Stimulated activated naive B cell treated with anti-CD40 and anti-IgM and Interleukin-4, amounts not matched to agents 10 μg/mL and 1 μg/mL and 100 μg/mL, for 72 hours (primary cell): ENCODE results near the gene FUZ.

Experiments
- ATAC-seq, 2 donors: fragments of 150-1000 bp; cut with Tn5 transposase; replicated peaks; 2 replicates each; pipeline ENCODE4 v1.10.0; 2021; ENCODE audit warnings: moderate library complexity in 1 of 2
- DNase-seq: peaks from one replicate; pipeline ENCODE4 v3.0.0; 2021
- H3K27ac Mint-ChIP-seq: one replicate; pipeline ENCODE4 v1.8.0; 2022; ENCODE audit warnings: mild to moderate bottlenecking, mixed read lengths
- H3K27me3 Mint-ChIP-seq, 2 donors: one replicate each; pipeline ENCODE4 v1.8.0; 2022; ENCODE audit warnings: mixed read lengths in 2 of 2
- H3K36me3 Mint-ChIP-seq, 2 donors: one replicate each; pipeline ENCODE4 v1.8.0; 2022; ENCODE audit warnings: mixed read lengths in 2 of 2, mild to moderate bottlenecking in 1 of 2
- H3K4me1 Mint-ChIP-seq, 2 donors: one replicate each; pipeline ENCODE4 v1.8.0; 2022; ENCODE audit warnings: mixed read lengths in 2 of 2, mild to moderate bottlenecking in 1 of 2
- H3K4me3 Mint-ChIP-seq, 2 donors: one replicate each; pipeline ENCODE4 v1.8.0; 2022; ENCODE audit warnings: mild to moderate bottlenecking in 2 of 2, mixed read lengths in 2 of 2, moderate library complexity in 1 of 2
- H3K9me3 Mint-ChIP-seq, 2 donors: one replicate each; pipeline ENCODE4 v1.8.0; 2022; ENCODE audit warnings: mixed read lengths in 2 of 2, mild to moderate bottlenecking in 1 of 2

FUZ gene

GRCh38 chr19:49812452-49812996 is 568 bp downstream of the FUZ start:
- Mint-ChIP-seq H3K4me1 (peaks cover 32 to 56% of the 10 kb centered on the region in 2 donors), H3K36me3 (peaks cover under 1 to 8% of the 10 kb centered on the region in 2 donors), H3K9me3 (no peaks in the 10 kb centered on the region), H3K27ac (peak overlapping the region; percentile 89), H3K27me3 (no peaks in the 10 kb centered on the region), H3K4me3 (peak overlapping the region; percentile 92 to 93)
- DNase-seq (no peak), ATAC-seq (no peak)

DNA sequence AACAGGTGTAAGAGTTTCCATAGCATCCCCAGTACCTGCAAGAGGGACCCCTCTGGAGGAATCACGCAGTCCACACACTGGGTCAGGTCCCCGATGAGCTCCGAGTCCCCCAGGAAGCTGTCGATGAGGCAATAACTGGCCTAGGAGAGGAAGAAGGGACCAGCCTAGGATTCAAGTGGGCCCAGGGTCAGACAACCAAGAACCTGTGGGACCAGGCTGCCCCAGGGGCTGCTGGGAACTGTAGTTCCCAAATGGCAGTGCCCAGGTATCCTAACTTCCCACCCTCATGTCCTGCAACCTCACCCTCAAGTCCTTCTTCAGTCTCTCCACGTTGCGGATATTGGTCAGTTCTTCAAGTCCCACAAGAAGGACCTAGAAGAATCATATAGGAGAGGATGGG is 1.8 kb downstream of the FUZ start:
- ATAC-seq (no peak), DNase-seq (no peak)
- Mint-ChIP-seq H3K9me3 (no peaks in the 10 kb centered on the region), H3K4me1 (peaks cover 35 to 57% of the 10 kb centered on the region in 2 donors), H3K27ac (no peak overlapping the region), H3K36me3 (peaks cover 9 to 14% of the 10 kb centered on the region in 2 donors), H3K27me3 (no peaks in the 10 kb centered on the region), H3K4me3 (no peak overlapping the region)

DNA sequence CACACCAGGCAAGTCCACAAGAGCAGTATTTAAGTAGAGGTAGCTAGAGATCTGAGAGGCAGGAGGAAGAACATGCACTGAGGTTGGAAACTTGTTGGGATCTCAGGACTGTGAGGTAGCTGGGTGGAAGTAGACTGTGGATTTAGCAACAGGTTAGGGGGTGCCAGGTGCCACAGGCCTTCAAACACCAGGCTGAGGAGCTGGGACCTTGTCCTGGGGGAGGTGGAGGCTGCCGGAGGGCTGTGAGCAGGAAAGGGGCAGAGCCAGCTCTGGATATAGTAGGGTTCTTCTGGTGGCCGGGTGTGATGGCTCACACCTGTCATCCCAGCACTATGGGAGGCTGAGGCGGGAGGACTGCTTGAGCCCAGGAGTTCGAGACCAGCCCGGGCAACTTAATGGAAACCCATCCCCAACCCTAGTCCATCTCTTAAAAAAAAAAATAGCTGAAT is 3.1 kb downstream of the FUZ start:
- Mint-ChIP-seq H3K4me3 (peak overlapping the region; percentile 91 to 93), H3K27me3 (no peaks in the 10 kb centered on the region), H3K36me3 (peaks cover 12 to 18% of the 10 kb centered on the region in 2 donors), H3K9me3 (no peaks in the 10 kb centered on the region), H3K4me1 (peaks cover 37 to 57% of the 10 kb centered on the region in 2 donors), H3K27ac (peak overlapping the region; percentile 2)
- DNase-seq (no peak), ATAC-seq (no peak)

GRCh38 chr19:49809160-49809940 is 3.7 kb downstream of the FUZ start:
- Mint-ChIP-seq H3K4me3 (peak overlapping the region; percentile 91 to 93), H3K27ac (peak overlapping the region; percentile 88), H3K27me3 (no peaks in the 10 kb centered on the region), H3K9me3 (no peaks in the 10 kb centered on the region), H3K4me1 (peaks cover 37 to 57% of the 10 kb centered on the region in 2 donors), H3K36me3 (peaks cover 14 to 18% of the 10 kb centered on the region in 2 donors)
- peak; percentile 38 for DNase-seq
- peak; percentile 34 to 40 for ATAC-seq

DNA sequence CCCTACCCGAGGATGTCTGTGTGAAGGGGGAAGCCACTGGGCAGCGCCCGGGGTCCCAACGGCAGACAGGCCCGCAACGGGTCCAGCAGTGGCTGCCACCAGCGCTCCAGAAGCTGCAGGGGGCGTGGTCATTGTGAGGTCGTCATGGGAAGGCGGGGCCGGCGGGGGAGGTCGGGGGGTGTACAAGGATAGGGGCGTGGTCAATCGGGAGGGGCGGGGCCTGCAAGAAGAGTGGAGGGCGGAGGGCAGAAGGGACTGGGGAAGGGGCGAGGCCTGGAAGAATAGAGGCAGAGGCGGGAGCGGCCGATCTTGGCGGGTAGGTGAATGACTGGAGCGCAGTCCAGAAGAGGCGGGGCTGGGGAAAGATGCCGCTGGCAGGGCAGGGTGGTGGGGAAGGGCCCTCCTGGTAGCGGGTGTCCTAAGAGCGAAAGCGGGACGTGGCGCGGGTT is 4.4 kb downstream of the FUZ start:
- peaks cover 37 to 57% of the 10 kb centered on the region in 2 donors for H3K4me1 Mint-ChIP-seq
- DNase-seq (peak; percentile 61), ATAC-seq (peak; percentile 35 to 43)
- H3K27me3 Mint-ChIP-seq, result no peaks in the 10 kb centered on the region
- H3K4me3 Mint-ChIP-seq, result peak overlapping the region; percentile 91 to 93
- H3K9me3 Mint-ChIP-seq, result no peaks in the 10 kb centered on the region
- peak overlapping the region; percentile 88 for H3K27ac Mint-ChIP-seq
- peaks cover 17 to 19% of the 10 kb centered on the region in 2 donors for H3K36me3 Mint-ChIP-seq

DNA sequence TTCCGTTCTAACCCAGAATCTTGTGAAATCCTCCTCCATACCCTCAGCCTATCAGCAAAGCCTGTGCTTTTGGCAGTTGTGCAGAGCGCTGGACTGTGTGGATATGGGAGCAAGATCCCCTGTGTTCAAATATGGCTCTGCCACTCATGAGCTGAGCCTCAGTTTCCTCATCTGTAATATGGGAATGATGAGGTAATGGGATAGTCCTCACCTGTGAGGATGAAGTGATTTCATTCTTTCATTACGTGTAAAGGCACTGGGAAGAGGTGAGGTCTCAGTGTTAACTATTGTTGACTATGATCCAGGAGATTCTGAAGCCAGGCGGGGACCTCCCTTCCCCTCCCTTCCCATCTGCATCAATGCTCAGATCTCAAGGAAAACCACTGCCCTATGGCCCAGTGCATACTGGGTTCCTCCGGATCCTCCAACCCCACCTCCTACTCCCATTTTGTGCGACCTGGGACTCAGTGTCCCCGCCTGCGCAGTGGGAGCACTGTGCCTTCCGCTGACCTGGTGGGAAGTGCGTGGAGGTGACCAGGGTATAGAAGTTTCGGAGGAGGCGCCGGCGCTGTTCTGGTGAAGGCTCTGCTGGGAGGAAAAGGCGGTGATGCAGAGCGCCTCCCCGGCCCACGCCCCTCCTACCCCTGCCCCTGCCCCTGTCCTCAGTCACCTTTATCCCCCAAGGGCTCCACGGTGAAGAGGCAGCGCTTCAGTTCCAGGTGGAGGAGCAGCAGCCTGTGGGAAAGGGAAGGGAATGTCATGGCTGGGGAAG is 5.0 kb downstream of the FUZ start:
- H3K4me1 Mint-ChIP-seq, result peaks cover 37 to 56% of the 10 kb centered on the region in 2 donors
- H3K27me3 Mint-ChIP-seq, result no peaks in the 10 kb centered on the region
- H3K27ac Mint-ChIP-seq, result no peak overlapping the region
- H3K4me3 Mint-ChIP-seq, result peak overlapping the region; percentile 47 to 93
- DNase-seq (no peak), ATAC-seq (no peak)
- no peaks in the 10 kb centered on the region for H3K9me3 Mint-ChIP-seq
- H3K36me3 Mint-ChIP-seq, result peaks cover 23 to 25% of the 10 kb centered on the region in 2 donors

GRCh38 chr19:49807058-49807903 is 5.8 kb downstream of the FUZ start:
- H3K4me1 Mint-ChIP-seq, result peaks cover 29 to 48% of the 10 kb centered on the region in 2 donors
- H3K9me3 Mint-ChIP-seq, result no peaks in the 10 kb centered on the region
- H3K36me3 Mint-ChIP-seq, result peaks cover 29 to 32% of the 10 kb centered on the region in 2 donors
- no peak overlapping the region for H3K4me3 Mint-ChIP-seq
- no peaks in the 10 kb centered on the region for H3K27me3 Mint-ChIP-seq
- H3K27ac Mint-ChIP-seq, result peak overlapping the region; percentile 81
- ATAC-seq, result peak; percentile 44 to 49
- DNase-seq, result no peak

DNA sequence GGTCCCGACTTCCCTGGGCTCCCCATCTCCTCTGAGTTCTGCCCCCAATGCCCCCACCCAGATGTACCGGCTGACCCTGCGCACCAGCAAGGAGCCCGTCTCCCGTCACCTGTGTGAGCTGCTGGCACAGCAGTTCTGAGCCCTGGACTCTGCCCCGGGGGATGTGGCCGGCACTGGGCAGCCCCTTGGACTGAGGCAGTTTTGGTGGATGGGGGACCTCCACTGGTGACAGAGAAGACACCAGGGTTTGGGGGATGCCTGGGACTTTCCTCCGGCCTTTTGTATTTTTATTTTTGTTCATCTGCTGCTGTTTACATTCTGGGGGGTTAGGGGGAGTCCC is 6.5 kb downstream of the FUZ start:
- Mint-ChIP-seq H3K27ac (peak overlapping the region; percentile 10), H3K36me3 (peaks cover 29 to 34% of the 10 kb centered on the region in 2 donors), H3K4me1 (peaks cover 26 to 41% of the 10 kb centered on the region in 2 donors), H3K27me3 (no peaks in the 10 kb centered on the region), H3K4me3 (no peak overlapping the region), H3K9me3 (no peaks in the 10 kb centered on the region)
- no peak for DNase-seq
- ATAC-seq, result no peak

DNA sequence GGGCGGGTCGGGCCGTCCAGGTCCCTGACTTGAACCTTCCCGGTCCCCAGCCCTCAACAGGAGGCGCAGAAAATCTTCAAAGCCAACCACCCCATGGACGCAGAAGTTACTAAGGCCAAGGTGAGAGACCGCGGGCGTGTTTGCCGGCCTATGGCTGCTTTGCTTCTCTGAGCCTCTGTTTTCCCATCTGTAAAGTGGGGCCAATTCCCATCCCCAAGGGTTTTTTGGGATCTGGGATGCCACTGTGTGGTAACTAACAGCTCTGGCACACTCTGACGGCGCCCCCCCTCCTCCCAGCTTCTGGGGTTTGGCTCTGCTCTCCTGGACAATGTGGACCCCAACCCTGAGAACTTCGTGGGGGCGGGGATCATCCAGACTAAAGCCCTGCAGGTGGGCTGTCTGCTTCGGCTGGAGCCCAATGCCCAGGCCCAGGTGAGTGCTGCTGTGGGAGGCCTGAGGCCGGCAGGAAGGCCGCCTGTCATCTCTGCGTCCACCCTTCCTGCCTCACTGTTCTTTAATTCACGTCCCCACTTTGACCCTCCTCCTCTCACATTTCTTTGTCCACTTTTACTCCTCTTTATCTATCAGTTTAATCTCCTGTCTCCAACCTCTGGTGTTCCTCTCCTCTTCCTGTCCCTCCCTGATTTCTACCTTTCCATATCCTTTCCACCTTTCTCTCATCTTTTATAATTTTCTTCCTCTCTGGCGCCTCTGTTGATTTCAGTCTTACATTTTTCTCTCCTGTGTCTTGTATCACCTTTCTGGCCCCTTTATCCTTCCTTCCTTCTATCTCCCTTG is 7.1 kb downstream of the FUZ start:
- H3K4me3 Mint-ChIP-seq, result no peak overlapping the region
- peaks cover 26 to 35% of the 10 kb centered on the region in 2 donors for H3K4me1 Mint-ChIP-seq
- DNase-seq (no peak), ATAC-seq (no peak)
- H3K27me3 Mint-ChIP-seq, result no peaks in the 10 kb centered on the region
- peaks cover 29 to 39% of the 10 kb centered on the region in 2 donors for H3K36me3 Mint-ChIP-seq
- peak overlapping the region; percentile 7 for H3K27ac Mint-ChIP-seq
- H3K9me3 Mint-ChIP-seq, result no peaks in the 10 kb centered on the region

DNA sequence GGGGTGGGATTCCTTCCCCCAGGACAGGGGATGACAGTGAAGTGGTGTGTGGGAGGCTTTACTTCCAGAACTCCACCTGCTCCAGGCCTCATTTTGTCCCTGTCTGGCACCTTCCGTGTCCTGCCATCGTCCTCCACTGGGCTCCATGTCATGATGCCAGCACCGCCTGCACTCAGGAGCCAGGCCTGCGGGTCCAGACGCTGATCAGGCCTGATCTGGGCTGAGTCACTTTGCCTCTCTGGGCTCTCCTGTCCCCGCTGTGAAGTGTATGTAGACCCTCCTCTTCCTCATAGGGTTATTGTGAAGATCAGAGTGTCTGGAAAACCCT is 9.6 kb downstream of the FUZ start:
- H3K4me3 Mint-ChIP-seq, result no peak overlapping the region
- no peak for DNase-seq
- no peak for ATAC-seq
- H3K36me3 Mint-ChIP-seq, result peaks cover 50% of the 10 kb centered on the region in 2 donors
- H3K27ac Mint-ChIP-seq, result peak overlapping the region; percentile 73
- no peaks in the 10 kb centered on the region for H3K9me3 Mint-ChIP-seq
- H3K4me1 Mint-ChIP-seq, result peaks cover 13 to 16% of the 10 kb centered on the region in 2 donors
- H3K27me3 Mint-ChIP-seq, result no peaks in the 10 kb centered on the region

DNA sequence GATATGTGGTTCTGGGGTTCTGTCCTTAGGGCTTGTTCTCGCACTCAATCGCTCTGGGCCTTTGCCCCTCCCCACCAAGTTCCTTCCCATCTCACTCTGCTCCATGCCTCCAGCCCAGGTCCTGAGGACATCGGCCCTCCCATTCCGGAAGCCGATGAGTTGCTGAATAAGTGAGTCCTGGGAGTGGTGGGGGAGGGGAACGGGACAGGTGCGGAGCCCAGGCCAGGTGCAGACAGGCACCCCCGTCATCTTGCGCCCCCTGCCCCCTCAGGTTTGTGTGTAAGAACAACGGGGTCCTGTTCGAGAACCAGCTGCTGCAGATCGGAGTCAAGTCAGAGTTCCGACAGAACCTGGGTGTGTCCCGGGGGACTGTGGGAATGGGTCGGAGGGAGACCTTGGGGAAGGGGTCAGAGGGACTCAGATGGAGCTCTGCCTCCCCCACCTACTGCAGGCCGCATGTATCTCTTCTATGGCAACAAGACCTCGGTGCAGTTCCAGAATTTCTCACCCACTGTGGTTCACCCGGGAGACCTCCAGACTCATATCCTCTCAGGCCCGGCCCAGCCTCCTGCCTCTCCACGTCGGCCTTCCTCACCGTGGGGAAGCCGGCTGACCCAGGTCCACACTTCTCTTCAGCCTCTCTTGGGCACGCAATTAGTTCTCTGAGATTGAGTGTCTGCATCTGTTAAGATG is 10.1 kb downstream of the FUZ start:
- Mint-ChIP-seq H3K4me1 (peaks cover 9 to 10% of the 10 kb centered on the region in 2 donors), H3K27ac (peak overlapping the region; percentile 73), H3K36me3 (peaks cover 54% of the 10 kb centered on the region in 2 donors), H3K9me3 (no peaks in the 10 kb centered on the region), H3K4me3 (no peak overlapping the region), H3K27me3 (no peaks in the 10 kb centered on the region)
- ATAC-seq, result no peak
- no peak for DNase-seq

GRCh38 chr19:49801966-49802661 is 11.0 kb downstream of the FUZ start:
- ATAC-seq (no peak), DNase-seq (no peak)
- Mint-ChIP-seq H3K9me3 (no peaks in the 10 kb centered on the region), H3K4me3 (no peak overlapping the region), H3K4me1 (peaks cover 2 to 4% of the 10 kb centered on the region in 2 donors), H3K36me3 (peaks cover 52 to 53% of the 10 kb centered on the region in 2 donors), H3K27ac (no peak overlapping the region), H3K27me3 (no peaks in the 10 kb centered on the region)
